NCI-H526 treated with DMSO at 0.1 percent for 48 hours (cell line): Measurements from ENCODE around the gene CDK6.

Source experiments
- DNase-seq: peaks from one replicate; lab custom pipeline; 2025; lab: John Stamatoyannopoulos, UW

CDK6 gene

GRCh38 chr7:92586403-92586802, 250.0 kb downstream of the CDK6 start:
- DNase-seq: no peak

DNA sequence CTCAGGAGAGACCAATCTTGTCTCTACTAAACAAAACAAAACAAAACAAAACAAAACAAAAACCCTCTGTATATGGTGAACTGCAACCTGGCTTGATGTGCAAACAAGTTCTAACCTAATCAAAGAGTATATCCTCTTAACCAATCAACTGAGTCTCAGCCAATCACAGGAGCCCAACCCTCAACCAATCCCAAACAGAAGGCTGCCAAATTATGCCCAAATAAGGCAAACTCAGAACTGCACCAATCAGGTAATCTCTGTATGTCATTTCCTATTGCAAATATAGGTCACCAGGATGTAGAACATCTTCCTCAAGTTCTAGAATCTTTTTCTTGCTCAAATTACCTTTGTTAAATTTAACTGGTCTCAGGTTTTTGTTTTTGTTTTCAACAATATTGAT, 251.4 kb downstream of the CDK6 start:
- no peak for DNase-seq

- DNase-seq: no peak
Measured at GRCh38 chr7:92582948-92583347, 253.4 kb downstream of the CDK6 start.

DNA sequence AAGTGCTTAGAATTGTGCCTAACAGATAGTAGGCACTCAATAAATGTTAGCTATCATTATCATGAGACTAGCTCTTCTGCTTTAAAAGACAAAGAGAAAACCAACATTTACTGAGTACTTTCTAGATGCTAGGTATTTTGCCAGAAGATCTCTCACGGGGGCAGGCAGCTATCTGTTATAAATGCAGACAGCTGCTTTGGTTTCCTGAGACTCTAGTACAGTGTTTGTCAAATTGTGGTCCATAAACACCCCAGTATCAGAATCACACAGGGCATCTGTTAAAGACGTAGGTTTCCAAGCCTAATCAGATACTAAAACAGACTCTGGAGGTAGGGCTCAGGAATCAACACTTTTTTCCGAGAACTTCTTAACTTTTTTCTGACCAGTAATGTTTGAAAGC, 260.1 kb downstream of the CDK6 start:
- DNase-seq: no peak

DNA sequence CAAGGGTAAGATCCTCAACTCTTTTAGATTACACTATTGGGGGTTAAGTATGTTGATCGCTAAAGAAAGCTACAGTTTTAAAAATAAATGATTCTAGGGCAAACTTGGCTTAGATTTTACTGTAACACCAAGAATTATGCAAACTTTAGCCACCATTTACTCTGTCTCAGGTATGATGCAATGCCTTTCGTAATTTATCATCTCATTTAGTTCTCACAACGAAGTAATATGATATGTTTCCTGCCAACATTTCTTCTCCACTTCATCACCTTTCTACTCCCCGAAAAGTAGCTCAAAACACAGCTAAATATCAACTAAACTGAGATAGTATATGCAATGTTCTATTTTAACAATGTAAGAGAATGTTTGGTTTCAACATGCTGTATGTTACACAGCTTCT, 267.2 kb downstream of the CDK6 start:
- DNase-seq: no peak

DNA sequence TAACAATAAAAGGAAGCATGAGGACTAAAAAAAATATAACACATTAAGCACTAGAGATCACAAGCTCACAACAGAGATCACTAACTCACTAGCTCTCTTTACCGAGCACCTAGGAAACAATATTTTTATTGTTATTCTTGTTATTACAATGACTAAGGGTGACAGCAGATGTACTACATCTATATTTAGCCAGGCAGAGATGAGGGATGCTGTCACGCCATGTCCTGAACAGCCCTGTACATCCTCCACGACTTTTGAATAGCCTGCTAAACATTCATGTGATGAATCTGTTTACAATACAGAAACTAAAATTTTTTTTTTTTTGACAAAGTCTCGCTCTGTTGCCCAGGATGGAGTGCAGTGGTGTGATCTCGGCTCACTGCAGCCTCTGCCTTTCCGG, 268.9 kb downstream of the CDK6 start:
- no peak for DNase-seq

DNA sequence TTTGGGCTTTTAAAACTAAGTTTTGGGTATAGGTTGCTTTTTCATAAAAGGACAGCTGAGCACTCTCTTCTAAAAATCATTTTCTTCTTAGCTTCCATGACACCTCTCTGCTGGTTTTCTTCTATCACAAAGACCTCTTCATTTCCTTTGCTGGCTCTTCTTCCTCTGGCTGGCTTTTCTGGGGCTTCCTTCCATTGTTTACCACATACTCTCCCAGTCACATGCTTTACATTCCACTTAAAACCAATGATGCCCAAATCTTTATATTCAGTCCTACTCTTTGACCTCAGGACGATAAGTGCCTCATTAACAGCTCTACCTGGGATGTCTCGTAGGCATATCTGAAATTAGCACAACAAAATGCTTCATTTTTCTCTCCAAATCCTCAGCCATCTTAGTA, 273.0 kb downstream of the CDK6 start:
- DNase-seq: no peak

GRCh38 chr7:92560602-92561001, 275.8 kb downstream of the CDK6 start:
- DNase-seq: no peak

- no peak for DNase-seq
Measured at GRCh38 chr7:92557808-92558362, 278.5 kb downstream of the CDK6 start.

DNA sequence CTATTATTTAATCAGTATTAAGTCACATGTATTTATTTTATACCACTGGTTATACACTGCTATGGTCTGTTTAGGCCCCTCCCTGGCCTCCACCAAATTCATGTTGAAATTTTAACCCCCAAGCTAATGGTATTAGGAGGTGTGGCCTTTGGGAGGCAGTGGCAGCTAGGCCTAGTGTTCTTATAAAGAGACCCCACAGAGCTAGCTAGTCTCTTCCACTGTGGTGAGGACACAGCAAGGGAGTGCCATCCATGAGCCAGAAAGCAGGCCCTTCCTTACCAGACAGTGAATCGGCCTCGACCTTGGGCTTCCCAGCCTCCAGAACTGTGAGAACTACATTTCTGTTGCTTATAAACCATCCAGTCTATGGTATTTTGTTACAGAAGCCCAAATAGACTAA, 279.1 kb downstream of the CDK6 start:
- no peak for DNase-seq
